ENCODE results near the gene MRPS25.
A peak's percentile ranks its signal among the peaks of the same experiment; 100 is the strongest.

DNA sequence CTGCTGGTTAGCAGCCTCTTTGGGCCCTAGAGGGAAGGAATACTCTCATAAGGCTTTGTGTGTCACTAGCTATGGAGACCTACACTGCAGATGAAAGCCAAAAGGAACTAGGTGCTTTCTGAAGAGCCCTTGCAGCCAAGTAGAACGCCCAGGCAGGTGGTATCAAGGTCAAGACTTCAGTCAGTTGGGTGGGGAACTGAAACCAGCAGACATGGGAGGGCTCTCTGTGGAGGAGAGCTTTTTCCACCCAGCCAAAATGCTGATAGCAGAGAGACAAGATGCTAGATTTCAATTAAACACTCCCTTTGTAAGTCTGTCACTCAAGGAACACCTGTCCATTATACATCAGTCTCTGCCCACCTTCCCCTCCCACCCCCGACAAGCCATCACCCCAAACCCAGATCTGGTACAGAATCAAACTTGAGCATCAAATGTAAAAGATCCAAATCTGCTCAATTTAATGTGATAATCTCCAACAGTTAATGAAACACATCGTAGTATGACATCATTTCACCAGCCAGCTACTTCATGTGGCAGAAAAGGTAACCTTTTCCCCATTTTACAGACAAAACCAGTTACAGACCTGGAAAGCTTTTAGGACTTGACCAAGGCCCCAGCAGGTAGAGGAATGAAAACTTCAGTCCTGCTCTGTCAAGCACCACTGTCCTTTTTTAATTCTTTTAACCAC is 14.6 kb downstream of the MRPS25 start:
- TF ChIP-seq POLR2A (IDR thresholded peaks at IDR 0.05; ENCODE audit: low read depth, low read length) (no peak), POLR2AphosphoS5 (IDR thresholded peaks at IDR 0.05; ENCODE audit: low read depth, low read length) (peak; percentile 47; the same call in 1 of the 2 replicates), TAF1 (IDR thresholded peaks at IDR 0.05; ENCODE audit: borderline replicate concordance, low read depth, low read length) (no peak)

Data from GM12892 (cell line).